Gastrocnemius medialis (tissue), 4 donors: ENCODE data around the gene MRPL40. TPM values are rescaled to one million over a fixed set of nuclear protein-coding genes. Genes with fewer than 3 reads are reported as not detected.

ENCODE experiments used
- ATAC-seq, 2 donors: fragments of 150-250 bp; one replicate each; pipeline ENCODE4 v1.9.1; 2016
- DNase-seq, 2 donors: peaks; one replicate each; pipeline ENCODE4 v3.0.0-alpha.2; 2019
- H3K27ac ChIP-seq, 4 donors: fragments of 200-600 bp; sonication (generic); 1 replicate in 1 of 4; 2 replicates in 3 of 4; pipeline ENCODE4 v1.5.1; 2016 to 2018; ENCODE audit warnings: mild to moderate bottlenecking in 2 of 4, moderate library complexity in 1 of 4
- H3K27me3 ChIP-seq, 3 donors: fragments of 200-600 bp; sonication (generic) in 2 of 3; 1 replicate in 1 of 3; 2 replicates in 2 of 3; pipeline versions ENCODE4 v1.5.1 to v1.6.0; 2016 to 2019; ENCODE audit warnings: mild to moderate bottlenecking in 1 of 3, moderate library complexity in 1 of 3
- H3K36me3 ChIP-seq, 2 donors: fragments of 200-600 bp; sonication (generic) in 1 of 2; one replicate each; pipeline ENCODE4 v1.5.1; 2017 to 2018
- H3K4me1 ChIP-seq, 2 donors: fragments of 200-600 bp; sonication (generic) in 1 of 2; one replicate each; pipeline ENCODE4 v1.5.1; 2016 to 2017; ENCODE audit warnings: mild to moderate bottlenecking in 2 of 2
- H3K4me3 ChIP-seq, 4 donors: fragments of 200-600 bp; sonication (generic) in 3 of 4; 1 replicate in 1 of 4; 2 replicates in 3 of 4; pipeline ENCODE4 v1.5.1; 2016 to 2019; ENCODE audit warnings: mild to moderate bottlenecking in 2 of 4
- H3K9me3 ChIP-seq, 3 donors: fragments of 200-600 bp; sonication (generic) in 2 of 3; 1 replicate in 1 of 3; 2 replicates in 2 of 3; pipeline ENCODE4 v1.5.1; 2016 to 2019
- POLR2A ChIP-seq, 2 donors: fragments of 450-650 bp; IDR thresholded peaks; one replicate each; pipeline ENCODE4 v1.6.1; 2017; ENCODE audit warnings: antibody characterized with exemption in 2 of 2, mild to moderate bottlenecking in 2 of 2, moderate library complexity in 2 of 2
- in situ Hi-C, 4 donors: fragments of 200-750 bp; cut with MboI; loops; one replicate each; pipeline versions ENCODE4 v1.15.0 to v1.8.0; 2017; ENCODE audit warnings: low sequenced_read_pairs in 4 of 4
- intact Hi-C: fragments of 100-400 bp; cut with DNase I; formaldehyde crosslinking; loops from one replicate; pipeline ENCODE4 v1.15.1; 2023; ENCODE audit warnings: low total_unique reads
- total RNA-seq, 4 donors: library from RNA; depleted of rRNA; stranded (reverse); fragments of >200 nt; gene quantifications; one replicate each; pipeline versions ENCODE4 v1.1.0 to v1.2.3, GENCODE V29; 2016
- TF ChIP-seq, protein P1 (sequence below), 5 experiments: fragments of 450-650 bp in 3 of 5; fragments of 200-600 bp in 2 of 5; sonication (generic) in 2 of 5; IDR thresholded peaks in 4 of 5; conservative IDR thresholded peaks in 1 of 5; 1 replicate in 4 of 5; 2 replicates in 1 of 5; pipeline ENCODE4 v1.5.1; 2016 to 2019; ENCODE audit warnings: antibody characterized with exemption in 5 of 5, mild to moderate bottlenecking in 3 of 5, moderate library complexity in 3 of 5

Gene MRPL40
- total RNA-seq, 4 donors from 2014 or later = 53.8 to 75.1 (median 61.5) TPM

DNA sequence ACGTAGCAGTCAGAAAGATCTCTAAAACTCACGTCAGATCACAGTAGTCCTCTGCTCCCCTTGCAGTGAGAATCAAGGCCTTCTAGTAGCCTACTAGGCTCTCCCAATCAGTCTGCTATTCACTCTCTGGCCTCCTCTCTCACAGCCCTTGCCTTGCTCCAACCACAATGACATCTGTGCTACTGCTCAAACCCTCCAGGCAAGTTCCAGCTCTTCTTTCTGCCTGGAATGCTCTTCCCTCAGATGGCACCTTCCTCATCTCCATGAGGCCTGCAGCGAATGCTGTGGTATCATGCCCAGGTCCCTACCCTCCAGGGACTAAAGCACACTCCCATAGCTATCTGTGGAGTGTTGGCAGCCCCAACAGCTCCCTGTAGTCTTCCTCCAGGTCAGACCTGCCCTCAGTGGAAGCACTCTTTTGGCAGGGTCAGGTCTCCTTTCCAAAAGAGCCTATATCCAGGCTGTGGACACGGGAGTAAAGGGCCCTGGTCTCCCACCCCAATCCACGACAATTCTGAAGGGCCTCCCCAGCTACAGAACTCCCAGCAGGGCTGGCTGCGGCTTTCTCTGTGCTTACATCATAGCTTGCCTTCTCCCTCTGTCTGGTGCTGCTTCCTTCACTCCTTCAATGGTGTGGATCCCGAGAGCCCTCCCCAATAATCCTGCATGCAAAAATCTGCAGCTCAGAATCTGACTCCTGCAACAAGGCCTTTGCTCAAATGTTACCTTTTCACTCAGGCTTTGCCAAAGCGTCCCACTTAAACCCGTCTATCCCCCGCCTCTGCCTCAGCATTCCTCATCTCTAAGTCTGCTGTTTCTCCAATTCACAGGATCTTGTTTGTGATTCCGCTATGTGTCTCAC is 9.7 kb upstream of the MRPL40 start:
- ATAC-seq = no peak

GRCh38 chr22:19424186-19424500 is 8.2 kb upstream of the MRPL40 start:
- H3K36me3 ChIP-seq = no peaks in the 10 kb centered on the region
- intact Hi-C loops = loop anchor here (2.0 to 10.0 kb wide), 2 partner anchors 13 to 211 kb away; no protein-coding TSS in a partner anchor
- ATAC-seq (no peak), DNase-seq (no peak)
- peaks cover 8 to 36% of the 10 kb centered on the region in 2 donors for H3K4me1 ChIP-seq
- H3K27ac ChIP-seq = no peak overlapping the region
- H3K27me3 ChIP-seq = no peaks in the 10 kb centered on the region
- in situ Hi-C loops = no loop called here
- H3K4me3 ChIP-seq = no peak overlapping the region
- no peak for TF ChIP-seq POLR2A (IDR thresholded peaks at IDR 0.05)
- TF ChIP-seq, protein P1, sequence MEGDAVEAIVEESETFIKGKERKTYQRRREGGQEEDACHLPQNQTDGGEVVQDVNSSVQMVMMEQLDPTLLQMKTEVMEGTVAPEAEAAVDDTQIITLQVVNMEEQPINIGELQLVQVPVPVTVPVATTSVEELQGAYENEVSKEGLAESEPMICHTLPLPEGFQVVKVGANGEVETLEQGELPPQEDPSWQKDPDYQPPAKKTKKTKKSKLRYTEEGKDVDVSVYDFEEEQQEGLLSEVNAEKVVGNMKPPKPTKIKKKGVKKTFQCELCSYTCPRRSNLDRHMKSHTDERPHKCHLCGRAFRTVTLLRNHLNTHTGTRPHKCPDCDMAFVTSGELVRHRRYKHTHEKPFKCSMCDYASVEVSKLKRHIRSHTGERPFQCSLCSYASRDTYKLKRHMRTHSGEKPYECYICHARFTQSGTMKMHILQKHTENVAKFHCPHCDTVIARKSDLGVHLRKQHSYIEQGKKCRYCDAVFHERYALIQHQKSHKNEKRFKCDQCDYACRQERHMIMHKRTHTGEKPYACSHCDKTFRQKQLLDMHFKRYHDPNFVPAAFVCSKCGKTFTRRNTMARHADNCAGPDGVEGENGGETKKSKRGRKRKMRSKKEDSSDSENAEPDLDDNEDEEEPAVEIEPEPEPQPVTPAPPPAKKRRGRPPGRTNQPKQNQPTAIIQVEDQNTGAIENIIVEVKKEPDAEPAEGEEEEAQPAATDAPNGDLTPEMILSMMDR (IDR thresholded peaks at IDR 0.05 in 4 of 5, conservative IDR thresholded peaks at IDR 0.05 in 1 of 5) = no peak
- H3K9me3 ChIP-seq = no peaks in the 10 kb centered on the region

More for the DNA sequence above, 9.7 kb upstream of the MRPL40 start:
- H3K36me3 ChIP-seq = no peaks in the 10 kb centered on the region
- no peak for TF ChIP-seq POLR2A (IDR thresholded peaks at IDR 0.05)
- TF ChIP-seq, protein P1 (IDR thresholded peaks at IDR 0.05 in 4 of 5, conservative IDR thresholded peaks at IDR 0.05 in 1 of 5) = no peak
- no peak for DNase-seq
- H3K27me3 ChIP-seq = no peaks in the 10 kb centered on the region
- no peak overlapping the region for H3K4me3 ChIP-seq
- in situ Hi-C loops (no loop called here), intact Hi-C loops (loop anchor here (10.0 kb wide), 1 partner anchor 212 kb away; no protein-coding TSS in a partner anchor)
- no peaks in the 10 kb centered on the region for H3K9me3 ChIP-seq
- no peak overlapping the region for H3K27ac ChIP-seq
- H3K4me1 ChIP-seq = peaks cover 4 to 23% of the 10 kb centered on the region in 2 donors

GRCh38 chr22:19429950-19430889 is 2.1 kb upstream of the MRPL40 start:
- TF ChIP-seq POLR2A (IDR thresholded peaks at IDR 0.05) = peak; percentile 26 to 48
- TF ChIP-seq, protein P1 (IDR thresholded peaks at IDR 0.05 in 4 of 5, conservative IDR thresholded peaks at IDR 0.05 in 1 of 5) = no peak
- peak overlapping the region; percentile 75 to 96 (median 88) for H3K4me3 ChIP-seq
- ATAC-seq = peak in 1 of 2 donors; percentile 3
- no peak for DNase-seq
- peaks cover 32 to 39% of the 10 kb centered on the region in 2 donors for H3K4me1 ChIP-seq
- in situ Hi-C loops = no loop called here
- peaks cover 0 to 11% of the 10 kb centered on the region in 2 donors for H3K36me3 ChIP-seq
- no peaks in the 10 kb centered on the region for H3K9me3 ChIP-seq
- no peaks in the 10 kb centered on the region for H3K27me3 ChIP-seq
- intact Hi-C loops = loop anchor here (5.0 to 10.0 kb wide), 3 partner anchors 205 to 308 kb away; partner anchors contain the start of genes DGCR2 and SLC25A1
- peak overlapping the region; percentile 83 to 100 (median 89) for H3K27ac ChIP-seq

DNA sequence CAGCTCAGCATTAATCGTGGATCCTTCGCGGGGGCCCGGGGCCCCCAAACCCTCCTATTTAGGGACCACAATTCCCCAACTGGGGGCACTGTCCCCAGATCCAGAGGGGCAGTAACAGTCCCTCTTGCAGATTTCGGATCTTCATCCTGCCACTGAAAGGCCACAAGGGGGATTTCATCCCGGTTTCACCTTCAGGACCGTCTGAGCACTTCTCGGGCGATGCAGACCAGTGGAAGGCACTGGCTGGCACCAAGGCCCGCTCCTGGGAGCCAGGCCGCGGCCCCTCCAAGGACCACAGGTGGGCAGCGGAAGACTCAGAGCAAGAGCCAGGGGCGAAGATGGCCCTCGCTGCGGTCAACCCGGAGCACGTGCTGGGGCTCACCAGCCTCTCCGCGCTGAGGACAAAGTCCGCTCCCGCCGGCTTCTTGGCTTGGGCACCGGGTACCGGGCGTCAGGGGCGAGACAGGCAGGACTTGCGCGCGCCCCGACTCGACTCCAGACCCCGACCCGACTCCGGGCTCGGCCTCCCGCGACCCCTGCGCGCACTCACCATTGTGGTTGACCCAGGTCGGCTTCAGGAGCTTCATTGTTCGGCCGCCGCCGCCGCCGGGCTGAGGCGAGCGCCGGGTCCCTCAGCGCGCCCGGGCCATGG is 1.3 kb upstream of the MRPL40 start:
- ATAC-seq (peak; percentile 4 to 14), DNase-seq (peak in 1 of 2 donors; percentile 41)
- intact Hi-C loops = loop anchor here (5.0 kb wide), 2 partner anchors 254 to 309 kb away; partner anchors contain the start of genes DGCR2 and SLC25A1
- TF ChIP-seq, protein P1 (IDR thresholded peaks at IDR 0.05 in 4 of 5, conservative IDR thresholded peaks at IDR 0.05 in 1 of 5) = peak in 3 of 5 experiments; percentile 16 to 26 (median 19)
- TF ChIP-seq POLR2A (IDR thresholded peaks at IDR 0.05) = no peak
- Histone ChIP-seq H3K27me3 (no peaks in the 10 kb centered on the region), H3K36me3 (peaks cover 0 to 18% of the 10 kb centered on the region in 2 donors), H3K4me1 (peaks cover 32 to 39% of the 10 kb centered on the region in 2 donors), H3K4me3 (peak overlapping the region; percentile 75 to 96 (median 88)), H3K27ac (peak overlapping the region; percentile 83 to 100 (median 89)), H3K9me3 (no peaks in the 10 kb centered on the region)
- in situ Hi-C loops = no loop called here
